Left ventricle myocardium inferior (tissue), 1 donor: ENCODE data around the gene DOK7. TPM values are rescaled to one million over a fixed set of nuclear protein-coding genes. Genes with fewer than 3 reads are reported as not detected.
A peak's percentile ranks its signal among the peaks of the same experiment; 100 is the strongest.

ENCODE experiments used
- DNase-seq: peaks from one replicate; pipeline ENCODE4 v3.0.0-alpha.2; 2020
- H3K27ac ChIP-seq: fragments of 200-600 bp; replicated peaks from 2 replicates; pipeline ENCODE4 v1.8.0; 2021
- H3K27me3 ChIP-seq: fragments of 200-600 bp; 2 replicates; pipeline ENCODE4 v1.8.0; 2021; ENCODE audit warnings: low read depth
- H3K36me3 ChIP-seq: fragments of 200-600 bp; 2 replicates; pipeline ENCODE4 v1.8.0; 2021
- H3K4me1 ChIP-seq: fragments of 200-600 bp; 2 replicates; pipeline ENCODE4 v1.8.0; 2021
- H3K4me3 ChIP-seq: fragments of 200-600 bp; 2 replicates; pipeline ENCODE4 v1.8.0; 2021; ENCODE audit warnings: mild to moderate bottlenecking, moderate library complexity
- H3K9me3 ChIP-seq: fragments of 200-600 bp; replicated peaks from 2 replicates; pipeline ENCODE4 v1.8.0; 2021
- intact Hi-C: fragments of 100-400 bp; cut with micrococcal nuclease; formaldehyde crosslinking; loops from one replicate; pipeline ENCODE4 v1.11.0; 2022
- total RNA-seq: library from RNA; stranded (reverse); fragmentation: NEBNext Ultra II Directional; extraction: Animal tissue kit (Norgen Biotek cat#: 25700); gene quantifications from one replicate; pipeline ENCODE4 v1.2.1, GENCODE V29; 2021
- TF ChIP-seq, protein P1 (sequence below): fragments of 200-600 bp; IDR thresholded peaks from 2 replicates; pipeline ENCODE4 v1.8.0; 2021; ENCODE audit warnings: antibody characterized with exemption, mild to moderate bottlenecking, borderline replicate concordance
- donor health status: DM: no; HTN: yes; CAD: no; lungs with severe emphysema.

The DOK7 gene
- total RNA-seq, 1 donor from 2014 or later: 46.7 TPM

GRCh38 chr4:3462321-3462789 lies 751 bp upstream of the DOK7 start:
- peak; percentile 19 for DNase-seq
- TF ChIP-seq, protein P1, sequence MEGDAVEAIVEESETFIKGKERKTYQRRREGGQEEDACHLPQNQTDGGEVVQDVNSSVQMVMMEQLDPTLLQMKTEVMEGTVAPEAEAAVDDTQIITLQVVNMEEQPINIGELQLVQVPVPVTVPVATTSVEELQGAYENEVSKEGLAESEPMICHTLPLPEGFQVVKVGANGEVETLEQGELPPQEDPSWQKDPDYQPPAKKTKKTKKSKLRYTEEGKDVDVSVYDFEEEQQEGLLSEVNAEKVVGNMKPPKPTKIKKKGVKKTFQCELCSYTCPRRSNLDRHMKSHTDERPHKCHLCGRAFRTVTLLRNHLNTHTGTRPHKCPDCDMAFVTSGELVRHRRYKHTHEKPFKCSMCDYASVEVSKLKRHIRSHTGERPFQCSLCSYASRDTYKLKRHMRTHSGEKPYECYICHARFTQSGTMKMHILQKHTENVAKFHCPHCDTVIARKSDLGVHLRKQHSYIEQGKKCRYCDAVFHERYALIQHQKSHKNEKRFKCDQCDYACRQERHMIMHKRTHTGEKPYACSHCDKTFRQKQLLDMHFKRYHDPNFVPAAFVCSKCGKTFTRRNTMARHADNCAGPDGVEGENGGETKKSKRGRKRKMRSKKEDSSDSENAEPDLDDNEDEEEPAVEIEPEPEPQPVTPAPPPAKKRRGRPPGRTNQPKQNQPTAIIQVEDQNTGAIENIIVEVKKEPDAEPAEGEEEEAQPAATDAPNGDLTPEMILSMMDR: no peak
- intact Hi-C loops: no loop called here
- peak overlapping the region; percentile 93 for H3K27ac ChIP-seq
- peaks cover 53% of the 10 kb centered on the region for H3K27me3 ChIP-seq
- H3K36me3 ChIP-seq: no peaks in the 10 kb centered on the region
- no peaks in the 10 kb centered on the region for H3K9me3 ChIP-seq
- peaks cover 53% of the 10 kb centered on the region for H3K4me1 ChIP-seq
- H3K4me3 ChIP-seq: peak overlapping the region; percentile 75

DNA sequence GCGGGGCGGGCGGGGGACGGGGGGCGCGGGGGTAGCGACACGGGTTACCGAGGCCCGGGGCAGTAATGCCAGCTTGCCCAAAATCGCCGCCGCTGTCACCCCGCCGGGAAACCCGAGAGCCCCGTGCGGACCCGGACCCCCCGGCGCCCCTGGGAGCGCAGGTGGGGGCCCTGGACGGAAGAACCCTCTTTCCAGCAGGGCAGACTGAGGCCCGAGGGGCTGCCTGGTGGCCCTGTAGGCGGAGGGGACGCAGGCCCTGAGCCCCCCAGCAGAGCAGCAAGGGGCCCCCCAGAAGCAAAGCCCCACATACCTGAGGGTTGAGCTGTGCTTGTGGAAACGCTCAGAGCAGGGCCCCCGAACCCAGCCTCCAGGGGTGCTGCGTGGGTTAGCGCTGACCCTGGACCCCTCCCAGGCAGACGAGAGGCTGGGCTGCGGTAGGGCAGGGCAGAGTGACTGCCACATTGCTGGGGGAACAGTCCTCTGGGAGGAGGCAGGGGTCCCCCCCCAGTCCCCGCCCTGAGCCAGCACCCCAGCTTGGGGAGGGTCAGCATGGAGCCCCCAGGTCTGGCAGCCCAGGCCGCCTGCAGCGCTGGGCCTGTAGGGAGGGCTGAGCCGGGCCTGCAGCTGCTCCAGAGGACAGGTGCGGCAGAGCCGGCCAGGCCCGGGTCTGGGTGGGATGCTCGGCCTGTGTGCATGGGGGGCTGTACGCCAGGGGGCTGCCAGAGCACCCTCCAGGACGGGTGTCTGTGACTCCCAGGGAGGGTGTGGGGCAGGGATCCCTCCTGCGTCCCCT lies 646 bp downstream of the DOK7 start:
- H3K27ac ChIP-seq: peak overlapping the region; percentile 93
- intact Hi-C loops: no loop called here
- peak; percentile 13 for DNase-seq

GRCh38 chr4:3464349-3464905 lies 1.3 kb downstream of the DOK7 start:
- H3K9me3 ChIP-seq: no peaks in the 10 kb centered on the region
- peak; percentile 14 for DNase-seq
- peak overlapping the region; percentile 93 for H3K27ac ChIP-seq
- H3K4me3 ChIP-seq: peak overlapping the region; percentile 75
- intact Hi-C loops: no loop called here
- peaks cover 53% of the 10 kb centered on the region for H3K27me3 ChIP-seq
- TF ChIP-seq, protein P1: no peak
- peaks cover 71% of the 10 kb centered on the region for H3K4me1 ChIP-seq
- H3K36me3 ChIP-seq: no peaks in the 10 kb centered on the region

More for the DNA sequence above, 646 bp downstream of the DOK7 start:
- Histone ChIP-seq H3K4me1 (peaks cover 64% of the 10 kb centered on the region), H3K27me3 (peaks cover 53% of the 10 kb centered on the region), H3K4me3 (peak overlapping the region; percentile 75), H3K36me3 (no peaks in the 10 kb centered on the region), H3K9me3 (no peaks in the 10 kb centered on the region)
- TF ChIP-seq, protein P1: no peak

DNA sequence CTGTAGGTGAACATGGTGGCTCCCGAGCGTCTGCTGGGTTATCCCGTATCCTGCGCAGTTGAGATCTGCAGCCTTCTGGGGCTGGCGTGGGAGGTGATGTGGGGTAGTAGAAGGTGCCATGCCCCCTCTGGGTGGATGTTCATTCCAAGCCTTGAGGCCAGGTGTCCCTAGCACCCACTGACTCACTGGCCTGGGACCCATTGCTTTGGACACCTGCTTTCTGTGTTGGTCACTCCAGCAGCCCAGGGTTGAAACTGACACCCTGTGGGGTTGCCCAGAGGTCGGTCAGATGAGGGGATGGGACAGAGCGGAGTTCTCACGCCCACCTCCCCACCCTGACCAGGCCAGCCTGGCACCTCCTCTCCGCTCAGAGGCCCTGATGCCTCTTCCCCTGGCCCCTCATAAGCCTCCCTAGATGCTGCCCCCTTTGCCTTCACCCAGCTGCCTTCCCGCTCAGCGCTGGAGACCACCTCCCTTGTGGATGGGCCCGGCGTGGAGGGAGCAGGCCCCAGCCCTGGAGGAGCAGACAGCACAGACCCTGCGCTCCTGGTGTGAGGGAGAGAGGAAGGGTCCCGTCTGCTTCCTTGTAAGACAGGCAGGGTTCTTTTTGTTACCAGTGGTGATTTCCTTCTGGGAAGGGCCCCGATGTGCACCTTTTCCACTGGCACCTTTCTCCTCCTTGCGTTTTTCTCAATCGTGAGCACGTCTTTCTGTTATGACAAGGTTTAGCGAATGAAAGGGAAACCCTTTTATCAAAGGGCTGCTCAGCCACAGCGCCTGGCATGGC lies 2.0 kb downstream of the DOK7 start:
- H3K27me3 ChIP-seq: peaks cover 53% of the 10 kb centered on the region
- H3K4me1 ChIP-seq: peaks cover 77% of the 10 kb centered on the region
- peak overlapping the region; percentile 93 for H3K27ac ChIP-seq
- no peaks in the 10 kb centered on the region for H3K36me3 ChIP-seq
- no peaks in the 10 kb centered on the region for H3K9me3 ChIP-seq
- intact Hi-C loops: no loop called here
- TF ChIP-seq, protein P1: no peak
- DNase-seq: peak; percentile 8
- H3K4me3 ChIP-seq: peak overlapping the region; percentile 75
